Activated CD8-positive, alpha-beta memory T cell treated with anti-CD3 and anti-CD28 coated beads, Interleukin-2, amount 50 U/mL, for 4 hours (primary cell): ENCODE measurements around the gene POU3F3.
A peak's percentile ranks its signal among the peaks of the same experiment; 100 is the strongest.

ENCODE experiments used
- DNase-seq: peaks from one replicate; pipeline ENCODE4 v3.0.0-alpha.2; 2020

The POU3F3 gene

DNA sequence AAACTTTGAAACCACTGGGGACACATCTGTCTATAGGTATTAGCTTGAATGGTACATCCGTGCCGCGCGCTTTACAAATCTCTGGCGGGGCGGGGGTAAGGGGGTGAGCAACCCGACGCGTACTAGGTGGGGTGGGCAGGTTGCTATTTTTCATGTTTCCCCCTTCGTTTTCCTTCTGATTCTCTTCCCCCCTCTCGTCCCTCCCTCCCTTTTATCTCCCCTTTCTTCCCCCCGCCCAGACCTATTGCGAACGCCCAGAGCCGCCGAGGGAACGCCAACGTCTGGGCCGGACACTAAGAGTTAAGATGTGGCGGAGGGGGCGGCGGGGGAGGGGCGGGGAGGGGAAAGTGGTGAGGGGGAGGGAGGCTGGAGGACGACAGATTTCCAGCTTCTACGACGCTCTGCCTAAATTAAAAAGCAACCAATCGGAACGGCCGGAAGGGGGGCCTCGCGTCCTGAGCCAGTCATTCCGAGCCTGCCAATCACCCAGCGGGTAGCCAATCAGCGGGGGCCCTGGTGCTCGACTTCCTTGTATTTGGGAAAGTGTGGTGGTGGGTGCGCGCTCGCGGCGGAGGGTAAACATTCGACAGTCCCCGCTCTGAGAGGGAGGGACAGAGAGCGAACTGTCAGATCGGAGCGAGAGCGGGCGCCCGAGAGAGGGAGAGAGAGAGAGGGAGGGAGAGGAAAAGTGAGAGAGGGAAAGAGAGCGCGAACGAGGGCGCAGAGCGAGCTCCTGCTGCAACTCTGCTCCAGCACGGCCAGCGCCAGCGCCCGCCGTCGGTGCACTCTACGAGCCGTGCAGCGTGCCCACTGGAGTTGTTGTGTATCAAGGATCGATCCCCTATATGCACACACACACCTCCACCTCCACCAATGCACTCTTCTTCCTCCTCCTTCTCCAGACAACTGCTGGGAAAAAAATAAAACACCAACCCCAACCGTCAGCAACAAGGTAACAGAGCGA is at the start of gene POU3F3:
Gene POU3F3 (plus strand): TSS at position 582 of the 964 bp plus-strand sequence. CDS start 1,396 bp downstream, outside the sequence.
- peak; percentile 47 for DNase-seq

DNA sequence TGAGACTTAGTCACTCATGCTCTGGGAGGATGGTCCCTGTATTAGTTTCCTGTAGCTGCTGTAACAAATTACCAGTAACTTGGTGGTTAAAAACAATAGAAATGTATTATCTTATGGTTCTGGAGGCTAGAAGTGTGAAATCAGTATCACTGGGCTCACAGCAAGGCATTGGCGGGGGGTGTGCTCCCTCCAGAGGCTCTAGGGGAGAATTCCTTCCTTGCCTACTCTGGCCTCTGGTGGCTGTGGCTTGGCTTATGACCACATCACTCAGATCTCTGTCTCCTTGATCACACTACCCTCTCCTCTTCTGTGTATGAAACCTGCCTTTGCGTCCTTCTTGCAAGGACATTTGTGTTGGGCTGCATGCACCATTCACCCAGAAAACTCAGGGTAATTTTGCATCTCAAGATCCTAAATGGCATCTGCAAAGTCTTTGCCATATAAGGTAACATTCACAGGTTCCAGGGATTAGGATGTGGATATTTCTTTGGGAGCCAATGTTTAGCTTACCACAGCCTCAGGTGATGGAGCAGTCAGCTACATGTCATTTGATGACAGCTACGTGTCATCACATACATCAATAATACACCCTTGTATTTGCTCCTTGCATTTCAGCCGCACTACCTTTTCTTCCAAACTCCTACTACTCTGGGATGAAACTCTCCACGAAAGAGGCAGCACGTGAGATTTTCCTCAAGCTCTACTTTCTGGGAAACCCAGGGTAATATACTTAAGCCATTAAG is 49.6 kb upstream of the POU3F3 start:
- DNase-seq = no peak

DNA sequence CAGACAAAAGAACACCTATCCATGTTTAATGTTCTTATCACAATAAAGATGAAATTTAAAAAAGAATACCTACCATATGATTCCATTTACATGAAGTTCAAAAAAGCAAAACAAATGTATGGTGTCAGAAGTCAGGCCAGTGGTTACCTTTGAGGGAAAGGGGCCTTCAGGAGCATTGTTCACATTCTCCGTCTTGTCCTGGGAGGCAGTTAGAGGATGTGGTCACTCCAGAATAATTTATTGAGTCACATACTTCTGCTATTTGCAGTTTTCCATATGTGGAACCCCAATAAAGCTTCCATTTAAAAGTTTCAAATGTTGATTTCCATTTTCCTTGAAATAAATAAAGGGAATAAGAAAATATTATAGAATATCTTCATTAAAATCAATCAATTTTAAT is 41.6 kb upstream of the POU3F3 start:
- no peak for DNase-seq

DNA sequence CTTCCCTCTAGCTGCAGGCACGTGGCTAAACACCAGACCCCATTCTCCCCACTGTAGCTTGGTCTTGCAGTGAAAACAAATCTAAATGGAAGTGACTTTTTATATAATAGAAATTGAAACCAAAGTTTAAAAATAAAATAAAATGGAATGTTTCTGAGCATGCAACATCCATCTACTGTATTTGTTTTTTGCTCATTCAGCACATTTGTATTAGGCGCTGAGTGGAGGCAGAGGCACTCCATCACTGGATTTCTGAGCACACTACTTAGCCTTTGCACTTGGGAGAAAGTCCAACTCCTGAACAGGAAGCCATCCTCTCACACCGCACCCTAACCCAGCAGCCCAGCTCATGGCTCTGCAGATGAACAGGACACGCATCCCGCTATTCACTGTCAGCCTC is 37.8 kb upstream of the POU3F3 start:
- no peak for DNase-seq

DNA sequence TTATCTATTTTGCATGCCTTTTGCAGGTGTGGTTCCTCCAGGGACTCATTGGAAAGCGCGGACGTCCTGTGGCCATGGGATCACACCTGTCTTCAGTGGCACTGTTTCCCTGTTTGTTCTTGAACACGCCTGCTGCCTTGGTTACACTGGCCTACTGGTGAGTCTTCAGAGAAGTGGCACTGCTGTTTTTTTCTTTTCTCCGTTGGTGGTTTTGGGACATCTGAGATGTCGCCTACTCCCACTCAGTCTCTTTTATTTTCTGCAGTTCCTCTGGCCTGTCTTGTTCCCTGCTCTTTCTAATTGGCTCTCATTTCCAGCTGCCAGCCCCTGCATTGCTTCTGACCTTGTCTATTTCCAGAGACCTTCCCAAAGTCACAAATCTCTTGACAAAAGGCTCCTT is 35.7 kb upstream of the POU3F3 start:
- DNase-seq = no peak

DNA sequence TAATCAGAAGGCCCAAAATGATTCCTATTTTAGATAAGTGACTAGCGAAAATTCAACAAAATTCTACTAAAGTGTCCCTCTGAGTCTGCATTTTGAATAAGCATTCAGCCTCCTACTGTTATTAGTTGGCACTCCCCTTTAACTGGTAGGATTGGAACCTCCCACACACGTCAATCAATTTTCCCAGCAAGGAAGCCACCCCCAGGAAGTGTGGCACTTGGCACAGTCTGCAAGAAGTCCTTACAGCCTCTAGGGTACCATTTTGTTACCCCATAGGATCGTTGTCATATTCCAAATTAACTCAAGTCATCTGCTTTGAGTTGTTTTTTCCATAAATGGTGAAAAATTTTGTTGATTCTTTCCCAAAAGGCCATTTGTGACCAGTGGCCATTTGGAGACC is 33.8 kb upstream of the POU3F3 start:
- DNase-seq = no peak

DNA sequence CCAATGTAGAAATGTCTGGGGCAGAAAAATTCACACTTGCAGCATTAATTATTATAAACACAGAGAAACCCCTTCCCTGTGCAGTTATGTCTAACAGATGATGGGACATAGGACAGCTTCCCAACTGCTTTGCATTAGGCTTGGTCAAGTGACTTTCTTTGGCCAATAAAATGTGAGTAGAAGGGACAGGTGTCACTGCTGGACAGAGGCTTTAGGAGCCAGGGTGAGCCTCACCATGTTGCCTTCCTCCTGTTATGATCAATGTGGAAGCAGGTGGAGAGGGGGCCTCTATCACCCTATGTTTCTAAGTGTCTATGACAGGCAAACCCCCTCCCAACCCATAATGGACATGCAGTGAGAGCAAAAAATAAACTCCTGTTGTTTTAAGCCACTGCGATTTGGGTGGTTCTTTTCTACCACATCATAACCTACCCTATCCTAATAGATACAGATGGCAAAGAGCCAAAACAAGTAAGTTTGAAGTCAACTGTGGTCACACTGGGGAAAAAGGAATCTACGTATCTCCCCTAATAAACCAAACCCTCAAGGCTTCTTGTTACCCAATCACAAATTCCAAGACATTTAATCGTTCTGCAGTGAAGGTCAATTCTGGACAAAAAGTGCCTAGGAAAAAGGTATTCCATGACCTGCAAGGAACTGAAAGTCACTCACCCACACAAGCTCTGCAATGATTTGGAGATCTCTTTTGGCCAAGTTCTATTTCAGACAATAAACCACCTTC is 28.6 kb upstream of the POU3F3 start:
- no peak for DNase-seq

DNA sequence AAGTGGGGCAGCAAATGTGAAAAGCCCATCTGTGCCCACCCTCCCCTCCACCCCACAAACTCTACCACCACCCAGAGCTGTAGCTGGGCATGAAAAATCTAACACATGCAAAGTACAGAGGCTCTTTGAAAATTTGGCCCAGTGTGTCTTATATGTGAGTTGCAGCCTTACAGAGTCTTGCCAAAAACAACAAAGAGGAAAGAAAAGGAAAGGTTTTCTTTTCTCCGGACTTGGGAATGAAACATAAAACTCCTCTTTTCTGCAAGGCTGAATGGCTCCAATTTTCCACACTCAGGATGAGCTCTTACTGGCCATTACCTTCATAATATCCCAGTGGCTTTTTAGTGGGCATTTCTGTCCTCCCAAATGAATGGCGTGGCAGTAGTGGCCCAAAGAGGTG is 27.9 kb upstream of the POU3F3 start:
- no peak for DNase-seq

DNA sequence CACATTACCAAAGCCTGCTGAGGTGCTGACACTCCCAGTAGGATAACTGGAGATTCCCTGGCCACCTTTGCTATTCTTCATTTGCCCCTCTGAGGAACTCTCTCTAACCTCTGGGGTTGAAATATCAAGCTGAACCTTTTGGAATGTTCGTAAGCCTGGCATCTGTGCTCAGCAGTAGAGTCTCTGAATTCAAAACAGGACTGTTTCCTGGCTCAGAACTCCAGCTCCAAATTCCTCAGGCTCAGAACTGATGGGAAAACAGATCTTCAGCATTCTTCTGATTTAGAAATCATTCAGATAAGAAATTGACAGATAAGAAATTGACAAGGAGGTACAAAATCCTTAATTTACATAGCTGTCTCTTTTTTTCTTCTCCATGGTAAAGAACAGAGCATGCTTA is 22.2 kb upstream of the POU3F3 start:
- DNase-seq = no peak

DNA sequence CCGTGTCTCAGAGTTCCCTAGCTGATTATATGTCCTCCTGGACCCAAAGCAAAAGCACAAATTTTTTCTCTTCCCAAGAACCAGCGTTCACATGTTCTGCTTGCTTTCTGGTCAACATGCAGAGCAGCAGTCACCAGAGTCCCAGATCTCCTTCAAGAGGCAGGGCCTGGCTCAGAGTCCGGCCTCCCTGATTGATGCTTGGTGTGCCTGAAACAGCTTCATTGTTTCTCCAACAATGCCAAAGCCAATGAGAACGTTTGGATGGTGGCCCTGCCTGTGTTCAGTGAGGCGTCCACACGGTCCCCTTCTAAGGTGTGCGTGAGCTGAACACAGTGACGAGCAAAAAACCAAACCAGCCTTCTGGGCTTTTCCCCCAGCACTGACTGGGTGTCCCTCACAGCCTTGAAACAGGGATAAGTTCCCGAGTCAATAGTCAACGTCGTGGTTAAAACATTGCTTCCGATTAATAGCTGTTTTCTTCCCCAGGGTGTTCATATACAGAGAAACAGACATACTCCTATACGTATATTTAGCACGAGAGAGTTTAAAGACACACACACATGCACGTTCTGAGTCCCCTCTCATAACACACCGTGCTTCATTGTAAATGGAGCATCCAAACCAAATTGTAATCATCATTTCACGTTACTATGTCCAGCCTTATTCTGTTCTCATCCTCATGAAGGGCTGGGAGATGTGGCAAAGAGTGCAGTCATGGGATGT is 19.3 kb upstream of the POU3F3 start:
- DNase-seq = no peak

DNA sequence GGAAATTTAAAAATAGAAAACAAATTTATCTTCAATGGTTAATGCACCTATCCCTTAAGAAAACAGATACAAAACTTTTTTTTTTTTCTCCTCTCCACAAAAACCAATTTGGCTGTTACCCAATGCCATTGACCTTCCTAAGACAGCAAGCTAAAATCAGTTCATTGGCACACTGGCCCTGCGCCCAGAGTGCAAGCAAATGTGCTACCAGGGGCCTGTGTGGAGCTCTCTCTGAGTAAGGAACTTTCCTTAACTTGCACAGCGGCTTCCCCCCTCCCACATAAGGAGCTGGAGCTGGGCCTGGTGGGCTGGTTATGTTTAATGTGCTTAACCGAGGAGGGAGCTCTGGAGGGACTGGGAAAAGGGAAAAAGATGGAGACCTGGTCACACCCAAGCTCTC is 17.6 kb upstream of the POU3F3 start:
- DNase-seq = no peak

DNA sequence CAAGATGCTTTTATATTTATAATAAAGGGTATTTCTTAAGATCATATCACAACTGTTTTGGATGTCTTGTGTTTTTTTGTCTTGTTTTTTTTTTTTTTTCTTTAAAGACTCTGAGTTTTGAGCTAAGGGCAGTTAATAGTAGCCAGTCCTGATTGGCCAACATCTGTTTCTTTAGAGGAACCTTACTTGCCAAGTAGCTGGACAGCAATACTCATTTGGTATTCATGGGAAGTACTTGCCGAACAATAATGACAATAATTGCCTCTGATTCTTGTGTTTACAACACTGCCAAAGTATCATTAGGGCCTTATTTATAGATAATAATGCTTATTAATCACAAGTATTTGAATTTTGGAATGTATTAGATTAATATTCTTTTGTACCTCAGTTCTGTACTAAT is 17.1 kb upstream of the POU3F3 start:
- DNase-seq = no peak

DNA sequence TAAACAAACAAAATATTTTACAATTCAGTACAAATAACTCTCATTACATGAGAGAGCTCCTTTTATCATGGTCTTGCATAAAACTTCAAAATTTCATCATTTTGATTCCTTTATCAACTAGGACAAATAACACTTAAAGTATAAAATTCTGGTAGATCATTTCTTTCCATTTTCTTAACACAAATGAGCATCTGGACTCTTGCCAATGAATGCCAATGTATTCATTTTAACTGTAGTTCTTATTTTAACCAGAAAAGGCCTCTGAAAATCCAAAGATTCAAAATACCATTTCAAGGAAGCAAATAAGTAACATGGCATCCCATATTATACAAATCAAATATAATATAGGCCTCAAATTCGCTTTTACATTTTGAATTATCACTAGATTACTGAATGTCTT is 13.8 kb upstream of the POU3F3 start:
- DNase-seq = no peak

DNA sequence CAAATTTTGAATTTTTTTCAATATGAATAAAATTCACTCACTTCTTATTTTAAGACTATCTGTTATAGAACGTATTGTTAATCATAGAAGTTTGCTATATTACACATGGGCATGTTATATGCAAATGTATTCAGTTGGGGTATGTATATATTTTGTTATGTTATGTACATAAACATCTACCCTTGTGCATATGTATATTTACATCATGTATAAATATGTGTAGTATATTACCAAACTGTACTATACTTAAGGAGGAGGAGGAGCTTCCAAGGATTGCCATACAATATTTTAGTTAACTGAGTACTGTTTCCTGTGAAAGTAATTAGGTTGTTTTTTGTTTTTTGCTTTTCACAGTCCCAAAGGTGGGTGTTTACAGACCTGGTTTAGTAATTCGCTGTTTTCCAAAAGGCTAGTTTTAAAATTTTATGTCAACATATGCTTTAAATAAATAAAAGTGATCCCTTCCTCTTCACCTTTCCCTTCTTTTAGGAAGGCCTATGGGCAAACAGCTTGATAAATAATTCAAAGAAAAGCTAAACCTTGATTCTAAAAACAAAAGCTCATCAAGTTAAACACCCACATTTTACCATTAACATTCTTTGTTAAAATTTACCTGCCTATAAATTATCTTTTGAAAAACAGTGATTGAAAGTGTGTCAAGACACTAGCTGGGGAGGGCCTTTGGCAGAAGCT is 12.9 kb upstream of the POU3F3 start:
- no peak for DNase-seq

DNA sequence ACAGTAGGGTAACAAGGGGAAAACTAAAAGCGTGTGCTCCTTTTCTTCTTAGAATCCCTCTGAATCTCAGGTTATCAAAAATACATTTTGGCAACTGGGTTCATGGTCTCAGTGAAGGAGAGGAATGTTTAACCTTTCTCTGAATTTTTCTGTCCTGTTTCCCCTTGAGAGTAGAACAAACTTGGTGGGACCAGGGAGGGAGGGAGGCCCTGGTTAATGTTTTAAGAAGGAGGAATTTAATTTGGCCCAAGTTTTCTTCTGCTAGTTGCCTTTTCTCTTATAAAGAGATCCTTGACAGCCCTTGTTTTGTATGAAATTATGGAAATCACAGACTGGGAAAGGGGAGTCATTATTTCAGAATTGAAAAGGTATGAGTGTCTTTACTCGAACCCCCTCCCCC is 12.2 kb upstream of the POU3F3 start:
- no peak for DNase-seq

DNA sequence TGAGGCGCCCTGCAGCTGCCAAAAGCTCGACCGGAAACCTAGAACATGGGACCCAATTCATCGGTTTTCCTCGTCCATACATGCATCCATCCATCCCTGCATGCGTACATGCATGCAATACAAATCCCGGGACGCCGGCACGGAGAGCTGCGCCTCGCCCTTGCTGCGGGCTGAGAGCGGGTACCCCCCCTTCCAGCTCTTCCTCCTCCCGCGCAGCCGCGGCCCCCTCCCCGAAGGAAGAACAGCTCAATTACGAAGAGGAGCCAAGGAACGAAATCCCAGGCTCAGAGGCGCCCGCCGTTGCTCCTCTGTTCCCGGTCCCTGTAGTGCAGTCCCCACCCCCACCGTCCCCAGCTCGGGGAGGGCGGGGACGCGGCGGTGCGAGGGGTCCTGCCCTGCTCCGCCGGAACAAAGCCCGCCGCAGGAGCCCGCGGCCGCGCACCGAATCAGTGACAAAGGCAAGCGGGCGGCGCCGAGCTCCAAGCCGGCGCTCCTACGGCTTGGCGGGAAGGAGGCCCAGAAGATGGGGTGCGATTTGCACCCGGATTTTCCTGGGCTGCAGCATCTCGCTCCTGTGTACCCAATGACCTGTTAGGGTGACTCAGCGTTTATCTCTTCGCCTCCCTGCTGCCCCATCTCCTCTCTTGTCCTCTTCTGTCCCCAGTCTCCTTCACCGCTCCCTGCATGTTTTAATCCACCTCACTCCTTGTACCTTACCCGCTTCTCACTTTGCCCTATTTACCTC is 8.9 kb upstream of the POU3F3 start:
- no peak for DNase-seq

DNA sequence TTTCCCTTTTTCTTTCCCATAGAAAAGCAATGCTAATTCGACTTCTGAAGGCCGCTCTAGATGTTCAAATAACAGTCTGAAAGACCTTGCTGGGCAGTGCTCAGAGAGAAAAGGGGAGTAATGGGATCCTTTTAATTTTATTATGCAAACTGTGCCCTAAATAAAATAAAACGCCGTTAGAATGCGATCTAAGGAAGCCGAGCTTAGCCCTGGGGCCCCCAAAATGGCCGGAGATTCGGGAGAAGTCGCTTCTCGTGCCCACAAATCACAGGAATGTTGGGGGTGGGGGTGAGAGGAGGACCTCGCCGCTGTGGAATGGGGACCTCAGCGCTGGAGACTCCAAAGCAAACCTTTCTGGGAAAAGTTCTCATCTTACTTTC is 8.4 kb upstream of the POU3F3 start:
- DNase-seq = no peak

DNA sequence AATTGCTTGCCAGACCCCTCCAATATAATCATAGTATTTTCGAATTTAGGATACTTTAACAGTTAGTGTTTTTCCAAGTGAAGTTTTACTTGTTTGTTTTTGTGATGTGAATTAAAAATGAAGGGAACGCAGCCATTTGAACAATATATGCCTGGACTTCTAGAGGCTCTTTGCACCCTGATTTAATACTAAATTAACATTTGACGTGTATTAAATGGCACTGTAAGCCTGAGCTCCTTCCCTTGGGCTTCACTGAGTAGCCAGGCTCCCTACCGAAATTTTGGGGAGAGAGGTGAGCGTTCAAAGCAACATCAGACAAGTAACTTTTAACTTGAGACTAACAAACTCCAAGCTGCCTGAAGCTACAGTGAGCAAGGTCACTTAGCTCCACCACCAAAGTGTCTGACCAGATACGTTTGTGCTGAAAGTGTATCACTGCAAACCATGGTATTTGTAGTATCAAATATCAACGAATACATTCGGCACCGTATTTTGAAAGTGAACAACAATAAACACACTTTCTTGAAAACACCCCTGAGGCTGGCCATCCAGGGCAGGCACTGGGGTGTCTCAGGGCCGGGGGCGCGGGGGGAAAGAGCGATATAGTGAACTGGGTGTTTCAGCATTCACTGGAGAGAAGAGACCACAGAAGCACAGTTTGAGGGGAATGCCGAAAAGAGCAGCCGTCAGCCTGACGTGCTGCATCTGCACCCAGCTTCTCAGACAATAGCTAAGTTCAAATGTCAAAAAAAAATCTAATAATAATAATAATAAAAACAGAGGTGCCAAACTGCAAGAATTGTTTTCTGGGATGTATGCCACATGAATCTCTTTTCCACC is 7.7 kb upstream of the POU3F3 start:
- no peak for DNase-seq

DNA sequence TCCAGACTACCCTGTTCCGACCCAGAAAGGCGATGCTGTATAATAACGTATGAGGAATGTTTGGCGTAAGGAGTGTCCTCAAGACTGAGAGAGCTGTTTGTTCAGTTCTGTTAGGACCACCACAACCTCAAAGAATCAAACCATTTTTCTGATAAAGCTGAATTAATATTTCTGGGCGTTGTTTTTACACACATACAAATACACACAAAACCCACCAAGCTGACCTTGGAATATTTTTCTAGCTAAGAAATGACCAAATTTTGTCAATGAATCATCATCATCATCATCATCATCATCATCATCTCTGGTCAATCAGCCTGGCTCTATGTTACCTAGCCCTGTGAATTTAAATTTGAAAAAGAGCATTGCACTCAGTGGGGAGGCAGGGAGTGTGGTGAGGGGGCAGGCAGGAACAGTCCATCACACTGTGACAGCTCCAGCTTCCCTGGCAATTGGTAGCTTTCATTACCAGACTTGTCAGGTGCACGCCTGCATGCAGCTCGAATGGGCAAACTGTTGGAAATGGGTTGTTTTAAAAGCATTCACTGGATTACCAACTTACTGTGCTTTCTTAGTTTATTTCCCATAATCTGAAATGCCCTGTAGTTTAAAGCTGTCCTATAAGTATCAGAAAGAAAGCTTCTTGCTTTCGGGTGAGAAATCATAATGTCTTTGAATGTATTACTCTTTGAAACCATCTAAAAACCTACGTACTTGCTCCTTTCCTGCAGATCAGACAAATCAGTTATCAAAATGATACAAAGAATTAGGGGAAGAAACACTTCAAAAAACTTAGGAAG is 6.9 kb upstream of the POU3F3 start:
- DNase-seq = no peak
